ENCODE data around the gene LPP. TPM values are rescaled to one million over a fixed set of nuclear protein-coding genes. Genes with fewer than 3 reads are reported as not detected.

LPP gene
- total and polyA plus RNA-seq, 2 of the 13 experiments (the other 11 are each of a cell fraction or from before 2014, with no cell fraction given): 19.2 to 29.9 TPM

- TF ChIP-seq MLX (CRISPR knock-in tag; IDR thresholded peaks at IDR 0.05): no peak
- no peak for TF ChIP-seq MAF1 (CRISPR knock-in tag; IDR thresholded peaks at IDR 0.05; ENCODE audit: borderline replicate concordance)
- TF ChIP-seq IRF9 (CRISPR knock-in tag; IDR thresholded peaks at IDR 0.05; ENCODE audit: borderline replicate concordance): no peak
- TF ChIP-seq ZNF616 (CRISPR knock-in tag; IDR thresholded peaks at IDR 0.05; ENCODE audit: low read depth): no peak
- no peak for TF ChIP-seq MZF1 (CRISPR knock-in tag; IDR thresholded peaks at IDR 0.05; ENCODE audit: borderline replicate concordance)
- TF ChIP-seq, protein P1, sequence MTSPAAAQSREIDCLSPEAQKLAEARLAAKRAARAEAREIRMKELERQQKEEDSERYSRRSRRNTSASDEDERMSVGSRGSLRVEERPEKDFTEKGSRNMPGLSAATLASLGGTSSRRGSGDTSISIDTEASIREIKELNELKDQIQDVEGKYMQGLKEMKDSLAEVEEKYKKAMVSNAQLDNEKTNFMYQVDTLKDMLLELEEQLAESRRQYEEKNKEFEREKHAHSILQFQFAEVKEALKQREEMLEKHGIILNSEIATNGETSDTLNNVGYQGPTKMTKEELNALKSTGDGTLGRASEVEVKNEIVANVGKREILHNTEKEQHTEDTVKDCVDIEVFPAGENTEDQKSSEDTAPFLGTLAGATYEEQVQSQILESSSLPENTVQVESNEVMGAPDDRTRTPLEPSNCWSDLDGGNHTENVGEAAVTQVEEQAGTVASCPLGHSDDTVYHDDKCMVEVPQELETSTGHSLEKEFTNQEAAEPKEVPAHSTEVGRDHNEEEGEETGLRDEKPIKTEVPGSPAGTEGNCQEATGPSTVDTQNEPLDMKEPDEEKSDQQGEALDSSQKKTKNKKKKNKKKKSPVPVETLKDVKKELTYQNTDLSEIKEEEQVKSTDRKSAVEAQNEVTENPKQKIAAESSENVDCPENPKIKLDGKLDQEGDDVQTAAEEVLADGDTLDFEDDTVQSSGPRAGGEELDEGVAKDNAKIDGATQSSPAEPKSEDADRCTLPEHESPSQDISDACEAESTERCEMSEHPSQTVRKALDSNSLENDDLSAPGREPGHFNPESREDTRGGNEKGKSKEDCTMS (CRISPR knock-in tag; conservative IDR thresholded peaks at IDR 0.05): no peak
- no peak for TF ChIP-seq ZNF567 (CRISPR knock-in tag; IDR thresholded peaks at IDR 0.05; ENCODE audit: borderline replicate concordance)
- CTCF ChIA-PET (ENCODE audit: low intra/inter-chr PET ratio, low total read pairs): no interaction called here
- Histone ChIP-seq H3K27me3 (ENCODE audit: control insufficient read depth in 1 of 2, insufficient read depth in 2 of 2, low read length in 2 of 2) (no peaks in the 10 kb centered on the region), H3K4me3 (replicated peaks in 1 of 3; ENCODE audit: insufficient read depth in 1 of 3, low read depth in 2 of 3, low read length in 3 of 3) (no peak overlapping the region), H3K9me3 (ENCODE audit: low read length) (no peaks in the 10 kb centered on the region), H3K4me1 (ENCODE audit: insufficient read depth, low read length) (peaks cover 9% of the 10 kb centered on the region; the same call in 1 of the 2 replicates), H3K27ac (ENCODE audit: extremely low read length, insufficient read depth, low read length) (no peak overlapping the region), H3K4me2 (ENCODE audit: low read depth, low read length) (no peak overlapping the region), H3K9ac (ENCODE audit: insufficient read depth, low read depth, low read length) (no peak overlapping the region), H3K36me3 (replicated peaks in 1 of 2; ENCODE audit: control insufficient read depth in 1 of 2, insufficient read depth in 2 of 2, low read length in 2 of 2) (no peaks in the 10 kb centered on the region), H4K20me1 (ENCODE audit: insufficient read depth, low read length) (no peaks in the 10 kb centered on the region), H2AFZ (ENCODE audit: low read length) (no peak overlapping the region), H3K79me2 (ENCODE audit: insufficient read depth, low read length) (no peaks in the 10 kb centered on the region)
- intact Hi-C loops (cut with micrococcal nuclease; ENCODE audit: unreplicated experiment): no loop called here
- DNase-seq (ENCODE audit: low spot score) (no peak), FAIRE-seq (no peak), ATAC-seq (no peak)
- in situ Hi-C loops (cut with HindIII; ENCODE audit: extremely low pct_ligation_motif_present, low pct_unique_long_range_greater_than_20kb): no loop called here
- BruUV-seq (replicated peaks): no TSS peak
- WGBS (ENCODE audit: low lambda C conversion rate): 100% methylated on average over 2 of the region's 2 CpGs
- POLR2A ChIA-PET: no interaction called here
Observed at GRCh38 chr3:188814581-188814980, 660.6 kb downstream of the LPP start.
